C4-2B (cell line): Measurements from ENCODE around the gene GRHL1.
"Not testable (repeated sequence)": the region's sequence is repeated elsewhere in the genome, so short reads cannot be mapped to it uniquely, and the experiment has no call there.

Experiments used
- H3K27ac ChIP-seq: fragments of 450-650 bp; 2 replicates; pipeline ENCODE4 v1.5.1; 2017
- CTCF ChIP-seq: fragments of 450-650 bp; conservative IDR thresholded peaks from 2 replicates; pipeline ENCODE4 v1.5.1; 2017; ENCODE audit warnings: mild to moderate bottlenecking
- ZFX ChIP-seq: fragments of 450-650 bp; IDR thresholded peaks from 2 replicates; pipeline ENCODE4 v1.6.1; 2017

GRHL1 gene

GRCh38 chr2:10014418-10015190, 63.1 kb downstream of the GRHL1 start:
- H3K27ac ChIP-seq, result no peak overlapping the region
- TF ChIP-seq ZFX, result no peak

GRCh38 chr2:10015376-10015989, 64.0 kb downstream of the GRHL1 start:
- not testable (repeated sequence) for H3K27ac ChIP-seq

GRCh38 chr2:10016001-10016801, 64.7 kb downstream of the GRHL1 start:
- TF ChIP-seq ZFX, result no peak
- TF ChIP-seq CTCF, result no peak
- no peak overlapping the region for H3K27ac ChIP-seq

GRCh38 chr2:10016802-10017258, 65.3 kb downstream of the GRHL1 start:
- TF ChIP-seq CTCF (no peak), ZFX (no peak)
- no peak overlapping the region for H3K27ac ChIP-seq

- H3K27ac ChIP-seq, result no peak overlapping the region
- no peak for TF ChIP-seq ZFX
- no peak for TF ChIP-seq CTCF
Observed at GRCh38 chr2:10017313-10017941, 65.9 kb downstream of the GRHL1 start.

- H3K27ac ChIP-seq, result no peak overlapping the region
- TF ChIP-seq ZFX (no peak), CTCF (no peak)
Observed at GRCh38 chr2:10019174-10019573, 67.7 kb downstream of the GRHL1 start.

- H3K27ac ChIP-seq, result no peak overlapping the region
- TF ChIP-seq ZFX (no peak), CTCF (no peak)
Observed at GRCh38 chr2:10019602-10020400, 68.3 kb downstream of the GRHL1 start.
